NOMO-1 treated with DMSO at 0.1 percent for 48 hours (cell line): ENCODE measurements around the gene COLEC12.
A peak's percentile ranks its signal among the peaks of the same experiment; 100 is the strongest.

ENCODE experiments used
- DNase-seq: peaks from one replicate; lab custom pipeline; 2025; ENCODE audit not compliant: unreplicated experiment; lab: John Stamatoyannopoulos, UW

Gene COLEC12

DNA sequence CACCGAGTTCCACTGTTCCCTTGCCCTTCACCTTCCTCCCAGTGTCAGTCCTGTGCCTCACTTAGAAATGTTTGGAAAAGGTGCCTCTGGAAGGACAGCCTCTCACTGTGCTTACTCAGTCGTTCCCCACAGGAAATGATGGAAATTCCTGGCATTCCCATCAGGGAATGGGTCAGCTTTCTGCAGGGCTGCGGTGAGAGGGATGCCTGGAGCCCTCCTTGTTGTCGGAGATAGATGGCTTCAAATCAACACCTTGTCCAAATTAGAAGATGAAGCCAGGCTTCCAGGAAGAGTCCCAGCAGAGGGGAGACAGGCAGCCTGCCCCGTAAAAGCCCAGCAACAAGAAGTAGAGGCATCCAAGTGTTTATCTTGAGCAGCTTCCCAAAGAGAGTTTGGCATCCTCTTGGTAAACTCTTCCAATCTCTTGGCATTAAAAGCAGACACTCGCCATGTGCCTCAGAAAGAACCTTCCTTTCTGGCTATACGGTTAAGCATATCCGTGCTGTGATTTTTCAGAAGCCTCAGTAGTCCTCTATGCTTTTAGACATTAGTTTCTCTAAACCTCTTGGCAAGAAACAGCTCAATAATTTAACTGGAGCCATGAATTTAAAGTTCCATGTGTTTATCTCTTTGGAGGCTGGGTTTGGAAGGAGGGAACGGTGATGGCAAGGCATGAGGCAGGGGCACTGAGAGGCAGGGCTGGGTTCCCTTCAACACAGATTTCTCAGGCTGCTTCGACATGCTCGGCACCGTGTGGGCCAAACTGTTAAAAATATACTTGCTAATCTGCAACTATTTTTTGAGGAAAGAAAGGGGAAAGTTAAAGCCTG, 25.1 kb downstream of the COLEC12 start:
- no peak for DNase-seq

GRCh38 chr18:474416-474815, 26.1 kb downstream of the COLEC12 start:
- no peak for DNase-seq

- DNase-seq, result no peak
Observed at GRCh38 chr18:473802-474201, 26.7 kb downstream of the COLEC12 start.

GRCh38 chr18:471716-472115, 28.8 kb downstream of the COLEC12 start:
- DNase-seq, result no peak

DNA sequence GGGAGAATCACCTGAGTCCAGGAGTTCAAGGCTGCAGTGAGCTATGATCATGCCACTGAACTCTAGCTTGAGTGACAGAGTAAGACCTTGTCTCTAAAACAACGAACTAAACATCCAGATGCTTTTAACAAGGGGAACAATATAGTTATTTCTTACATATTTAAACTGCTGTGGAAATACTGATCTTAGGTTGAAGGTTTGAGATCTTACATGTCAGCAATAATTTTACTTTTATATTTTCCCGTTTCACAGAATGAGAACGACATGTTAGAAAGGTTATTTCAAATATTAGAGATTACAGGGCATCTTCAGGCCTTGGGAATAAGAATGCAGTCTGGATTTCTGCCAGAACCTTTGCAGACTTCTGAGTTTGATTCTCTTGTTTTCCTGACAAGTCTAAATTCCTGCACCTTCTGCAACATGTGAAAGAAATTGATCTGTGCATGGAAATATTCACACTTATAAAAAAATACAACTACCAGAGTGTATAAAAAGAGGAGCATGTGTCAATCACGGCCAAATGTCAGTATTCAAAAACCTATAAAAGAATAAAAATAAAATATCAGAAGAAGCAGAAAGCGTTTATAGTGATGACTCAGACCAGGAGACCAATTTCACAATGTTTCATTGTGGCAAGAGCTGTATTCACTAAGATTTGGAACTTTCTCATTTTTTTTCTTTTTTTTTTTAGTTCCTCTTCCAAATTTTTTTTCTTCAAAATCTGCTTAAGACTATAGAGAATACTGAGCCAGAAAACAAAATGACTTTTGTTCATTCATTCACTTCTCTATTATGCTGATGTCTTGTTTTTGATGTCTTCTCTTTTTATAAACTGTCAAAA, 29.6 kb downstream of the COLEC12 start:
- peak; percentile 86 for DNase-seq

DNA sequence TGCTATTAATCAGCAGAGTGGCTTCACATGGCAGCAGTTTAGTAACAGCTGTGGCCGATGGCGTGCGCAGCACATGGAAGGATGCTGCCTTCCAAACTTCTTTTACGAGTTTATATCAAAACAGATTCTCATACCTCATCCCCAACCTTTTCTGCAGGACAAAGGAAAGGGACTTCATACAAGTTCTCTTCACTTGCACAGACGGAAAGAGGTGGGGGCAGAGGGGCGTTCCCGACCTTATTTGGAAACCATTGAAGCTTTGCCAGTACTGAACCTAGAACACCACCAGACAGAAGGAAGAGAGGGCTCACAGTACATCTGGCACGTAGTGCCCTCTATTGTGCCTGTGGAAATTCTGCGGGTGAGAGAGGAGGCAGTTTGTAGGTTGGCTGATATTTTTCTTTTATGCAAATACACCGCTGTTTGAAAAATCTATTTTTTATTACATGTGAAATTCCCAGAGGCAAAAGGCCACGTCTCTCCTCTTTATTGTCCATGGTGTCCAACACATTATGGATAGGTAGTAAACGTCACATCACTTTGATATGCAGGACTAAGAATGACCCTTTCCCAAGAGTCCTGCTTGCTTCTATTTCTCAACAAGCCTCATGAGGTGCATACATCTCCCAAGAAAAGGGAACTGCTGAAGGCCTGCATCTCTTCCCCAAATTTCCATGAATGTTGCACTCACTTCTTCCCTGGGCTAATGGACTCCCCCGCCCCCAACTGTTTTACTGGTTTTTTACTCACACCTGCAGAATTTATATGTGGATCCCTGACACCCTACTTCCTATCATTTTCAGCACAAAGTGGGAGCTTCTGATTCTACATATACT, 31.3 kb downstream of the COLEC12 start:
- DNase-seq, result no peak

- DNase-seq, result peak; percentile 77
Observed at GRCh38 chr18:463827-464541, 36.5 kb downstream of the COLEC12 start.

- DNase-seq, result no peak
Observed at GRCh38 chr18:463403-463802, 37.1 kb downstream of the COLEC12 start.

GRCh38 chr18:461762-462161, 38.7 kb downstream of the COLEC12 start:
- DNase-seq, result no peak

GRCh38 chr18:460791-461190, 39.7 kb downstream of the COLEC12 start:
- no peak for DNase-seq

- no peak for DNase-seq
Observed at GRCh38 chr18:459814-460593, 40.5 kb downstream of the COLEC12 start.

DNA sequence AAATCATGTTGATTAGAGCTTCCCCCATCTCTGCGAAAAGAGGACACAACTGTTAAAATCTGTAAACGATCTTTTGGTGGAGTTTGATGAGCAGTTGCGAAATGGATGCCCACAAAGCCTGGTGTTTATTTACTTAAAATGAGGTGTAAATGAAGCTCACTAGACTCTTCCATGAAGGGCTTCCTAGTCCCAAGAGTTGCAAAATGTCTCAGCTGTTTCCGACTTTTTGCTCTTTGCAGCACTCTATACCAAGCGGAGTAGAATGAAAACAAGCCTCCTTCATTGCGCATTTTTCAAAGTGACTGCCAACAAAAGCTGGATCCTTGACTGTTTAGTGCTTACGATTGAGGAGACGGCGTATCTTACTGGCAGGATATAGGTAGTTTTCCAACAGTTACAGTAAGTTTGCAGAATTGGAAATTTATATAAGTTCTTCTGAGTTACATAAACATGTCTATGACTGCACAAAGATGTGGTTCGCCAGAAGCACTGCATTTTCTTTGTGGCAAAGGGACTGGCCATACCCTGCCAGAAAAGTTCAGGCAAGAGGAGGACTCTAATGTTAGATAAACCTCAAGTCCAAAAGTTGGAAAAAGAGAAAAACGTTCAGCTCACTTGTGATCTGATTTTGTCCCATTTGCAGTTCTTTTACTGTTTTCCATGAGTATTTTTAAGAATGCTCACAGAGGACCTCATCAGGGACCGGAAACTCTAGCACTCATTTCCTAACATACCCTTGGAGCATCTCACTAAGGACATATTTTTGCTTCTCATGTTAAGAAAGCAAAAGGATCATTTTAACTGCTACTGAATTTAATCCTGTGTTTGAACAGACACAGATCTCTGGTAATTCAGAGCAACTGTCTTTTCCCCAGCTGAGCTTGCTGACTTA, 42.7 kb downstream of the COLEC12 start:
- DNase-seq, result peak; percentile 57

GRCh38 chr18:457140-457519, 43.4 kb downstream of the COLEC12 start:
- DNase-seq, result peak; percentile 57

- no peak for DNase-seq
Observed at GRCh38 chr18:456361-457139, 44.0 kb downstream of the COLEC12 start.

DNA sequence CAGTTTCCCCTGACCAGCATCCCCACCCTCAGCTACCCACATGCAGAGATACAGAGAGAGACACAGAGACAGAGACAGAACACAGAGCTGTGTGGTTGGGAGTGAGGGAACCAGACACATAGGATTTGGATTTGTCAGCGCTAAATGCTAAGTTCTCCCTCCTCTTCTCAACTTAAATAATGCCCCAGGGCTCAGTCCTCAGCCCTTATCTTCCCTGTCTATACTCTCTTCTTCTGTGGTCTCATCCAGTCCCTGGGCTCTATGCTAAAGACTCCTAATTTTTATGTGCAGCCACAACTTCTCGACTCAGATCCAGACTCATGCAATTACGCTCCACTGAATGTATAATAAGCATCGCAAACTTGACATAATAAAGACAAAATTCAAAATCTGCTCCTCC, 47.1 kb downstream of the COLEC12 start:
- no peak for DNase-seq

- DNase-seq, result peak; percentile 61
Observed at GRCh38 chr18:452816-453215, 47.7 kb downstream of the COLEC12 start.

GRCh38 chr18:449374-449773, 51.1 kb downstream of the COLEC12 start:
- DNase-seq, result no peak

- no peak for DNase-seq
Observed at GRCh38 chr18:448116-448790, 52.2 kb downstream of the COLEC12 start.
